Stimulated activated CD4-positive, alpha-beta T cell treated with anti-CD3 and anti-CD28 coated beads, Interleukin-15, amount 100 ng/mL, for 48 hours (primary cell): ENCODE results near the gene SLC12A4.
A peak's percentile ranks its signal among the peaks of the same experiment; 100 is the strongest.

Experiments
- DNase-seq, 2 donors: peaks; one replicate each; pipeline ENCODE4 v3.0.0-alpha.2; 2020; ENCODE audit warnings: low read depth in 2 of 2

SLC12A4 gene

GRCh38 chr16:67963292-67963661, 5.2 kb downstream of the SLC12A4 start:
- no peak for DNase-seq

GRCh38 chr16:67962135-67962534, 6.3 kb downstream of the SLC12A4 start:
- DNase-seq: no peak

GRCh38 chr16:67961551-67961957, 6.9 kb downstream of the SLC12A4 start:
- no peak for DNase-seq

GRCh38 chr16:67959536-67960329, 8.7 kb downstream of the SLC12A4 start:
- no peak for DNase-seq

GRCh38 chr16:67957622-67958021, 10.8 kb downstream of the SLC12A4 start:
- DNase-seq: no peak

- no peak for DNase-seq
Observed at GRCh38 chr16:67954421-67955196, 13.8 kb downstream of the SLC12A4 start.

- no peak for DNase-seq
Observed at GRCh38 chr16:67953641-67954375, 14.6 kb downstream of the SLC12A4 start.

- no peak for DNase-seq
Observed at GRCh38 chr16:67951485-67951884, 17.0 kb downstream of the SLC12A4 start.

- no peak for DNase-seq
Observed at GRCh38 chr16:67950335-67950843, 18.0 kb downstream of the SLC12A4 start.

GRCh38 chr16:67949645-67950044, 18.8 kb downstream of the SLC12A4 start:
- DNase-seq: no peak

GRCh38 chr16:67948015-67948414, 20.4 kb downstream of the SLC12A4 start:
- DNase-seq: no peak

GRCh38 chr16:67946966-67947558, 21.4 kb downstream of the SLC12A4 start:
- DNase-seq: no peak

- DNase-seq: no peak
Observed at GRCh38 chr16:67946128-67946569, 22.3 kb downstream of the SLC12A4 start.

- no peak for DNase-seq
Observed at GRCh38 chr16:67945392-67945933, 23.0 kb downstream of the SLC12A4 start.

- DNase-seq: no peak
Observed at GRCh38 chr16:67944690-67945391, 23.6 kb downstream of the SLC12A4 start.

- DNase-seq: no peak
Observed at GRCh38 chr16:67943619-67944504, 24.6 kb downstream of the SLC12A4 start, which contains the start of gene LCAT. LCAT (minus strand) TSS chr16:67944120; CDS start chr16:67944101, 19 bp downstream.

- DNase-seq: no peak
Observed at GRCh38 chr16:67943256-67943618, 25.2 kb downstream of the SLC12A4 start.

GRCh38 chr16:67942510-67943255, 25.8 kb downstream of the SLC12A4 start:
- DNase-seq: no peak

GRCh38 chr16:67942200-67942509, 26.3 kb downstream of the SLC12A4 start:
- peak in 1 of 2 donors; percentile 19 for DNase-seq
